Measurements from ENCODE around the gene CTIF.

DNA sequence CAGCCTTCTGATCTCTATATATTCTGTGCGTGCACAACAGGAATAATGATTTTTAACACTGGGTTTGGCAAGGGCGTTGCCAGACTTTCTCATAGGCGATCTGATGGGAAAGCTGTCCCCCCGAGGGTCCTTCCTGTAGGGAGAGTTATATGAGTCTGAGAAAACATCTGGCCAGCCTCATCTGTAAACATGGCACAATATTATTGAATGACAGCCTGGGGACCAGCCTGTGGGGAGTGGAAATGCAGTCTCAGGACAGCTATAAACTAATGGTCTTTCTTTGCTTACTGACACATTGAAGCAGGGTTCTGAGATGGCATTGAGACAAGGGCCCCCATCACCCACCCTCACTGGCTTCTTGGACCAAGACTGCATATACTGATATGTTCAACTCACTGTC, 62.5 kb downstream of the CTIF start:
- TF ChIP-seq EGR1 (IDR thresholded peaks at IDR 0.05; ENCODE audit: low read depth in 2 of 2) (no peak), RXRA (IDR thresholded peaks at IDR 0.05) (no peak), SP1 (IDR thresholded peaks at IDR 0.05) (no peak), TAF1 (conservative IDR thresholded peaks at IDR 0.05) (no peak), FOXA1 (IDR thresholded peaks at IDR 0.05) (no peak), JUND (IDR thresholded peaks at IDR 0.05) (no peak), GABPA (IDR thresholded peaks at IDR 0.05 in 1 of 2, conservative IDR thresholded peaks at IDR 0.05 in 1 of 2) (no peak), RAD21 (IDR thresholded peaks at IDR 0.05) (no peak), NR2F2 (IDR thresholded peaks at IDR 0.05) (no peak)
- TF ChIP-seq, protein P1, sequence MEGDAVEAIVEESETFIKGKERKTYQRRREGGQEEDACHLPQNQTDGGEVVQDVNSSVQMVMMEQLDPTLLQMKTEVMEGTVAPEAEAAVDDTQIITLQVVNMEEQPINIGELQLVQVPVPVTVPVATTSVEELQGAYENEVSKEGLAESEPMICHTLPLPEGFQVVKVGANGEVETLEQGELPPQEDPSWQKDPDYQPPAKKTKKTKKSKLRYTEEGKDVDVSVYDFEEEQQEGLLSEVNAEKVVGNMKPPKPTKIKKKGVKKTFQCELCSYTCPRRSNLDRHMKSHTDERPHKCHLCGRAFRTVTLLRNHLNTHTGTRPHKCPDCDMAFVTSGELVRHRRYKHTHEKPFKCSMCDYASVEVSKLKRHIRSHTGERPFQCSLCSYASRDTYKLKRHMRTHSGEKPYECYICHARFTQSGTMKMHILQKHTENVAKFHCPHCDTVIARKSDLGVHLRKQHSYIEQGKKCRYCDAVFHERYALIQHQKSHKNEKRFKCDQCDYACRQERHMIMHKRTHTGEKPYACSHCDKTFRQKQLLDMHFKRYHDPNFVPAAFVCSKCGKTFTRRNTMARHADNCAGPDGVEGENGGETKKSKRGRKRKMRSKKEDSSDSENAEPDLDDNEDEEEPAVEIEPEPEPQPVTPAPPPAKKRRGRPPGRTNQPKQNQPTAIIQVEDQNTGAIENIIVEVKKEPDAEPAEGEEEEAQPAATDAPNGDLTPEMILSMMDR (IDR thresholded peaks at IDR 0.05; ENCODE audit: low read depth, low read length, missing input control): no peak
- TF ChIP-seq, protein P2, sequence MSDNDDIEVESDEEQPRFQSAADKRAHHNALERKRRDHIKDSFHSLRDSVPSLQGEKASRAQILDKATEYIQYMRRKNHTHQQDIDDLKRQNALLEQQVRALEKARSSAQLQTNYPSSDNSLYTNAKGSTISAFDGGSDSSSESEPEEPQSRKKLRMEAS (IDR thresholded peaks at IDR 0.05): no peak
- TF ChIP-seq, protein P3, sequence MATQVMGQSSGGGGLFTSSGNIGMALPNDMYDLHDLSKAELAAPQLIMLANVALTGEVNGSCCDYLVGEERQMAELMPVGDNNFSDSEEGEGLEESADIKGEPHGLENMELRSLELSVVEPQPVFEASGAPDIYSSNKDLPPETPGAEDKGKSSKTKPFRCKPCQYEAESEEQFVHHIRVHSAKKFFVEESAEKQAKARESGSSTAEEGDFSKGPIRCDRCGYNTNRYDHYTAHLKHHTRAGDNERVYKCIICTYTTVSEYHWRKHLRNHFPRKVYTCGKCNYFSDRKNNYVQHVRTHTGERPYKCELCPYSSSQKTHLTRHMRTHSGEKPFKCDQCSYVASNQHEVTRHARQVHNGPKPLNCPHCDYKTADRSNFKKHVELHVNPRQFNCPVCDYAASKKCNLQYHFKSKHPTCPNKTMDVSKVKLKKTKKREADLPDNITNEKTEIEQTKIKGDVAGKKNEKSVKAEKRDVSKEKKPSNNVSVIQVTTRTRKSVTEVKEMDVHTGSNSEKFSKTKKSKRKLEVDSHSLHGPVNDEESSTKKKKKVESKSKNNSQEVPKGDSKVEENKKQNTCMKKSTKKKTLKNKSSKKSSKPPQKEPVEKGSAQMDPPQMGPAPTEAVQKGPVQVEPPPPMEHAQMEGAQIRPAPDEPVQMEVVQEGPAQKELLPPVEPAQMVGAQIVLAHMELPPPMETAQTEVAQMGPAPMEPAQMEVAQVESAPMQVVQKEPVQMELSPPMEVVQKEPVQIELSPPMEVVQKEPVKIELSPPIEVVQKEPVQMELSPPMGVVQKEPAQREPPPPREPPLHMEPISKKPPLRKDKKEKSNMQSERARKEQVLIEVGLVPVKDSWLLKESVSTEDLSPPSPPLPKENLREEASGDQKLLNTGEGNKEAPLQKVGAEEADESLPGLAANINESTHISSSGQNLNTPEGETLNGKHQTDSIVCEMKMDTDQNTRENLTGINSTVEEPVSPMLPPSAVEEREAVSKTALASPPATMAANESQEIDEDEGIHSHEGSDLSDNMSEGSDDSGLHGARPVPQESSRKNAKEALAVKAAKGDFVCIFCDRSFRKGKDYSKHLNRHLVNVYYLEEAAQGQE (IDR thresholded peaks at IDR 0.05): no peak
- TF ChIP-seq, protein P4, sequence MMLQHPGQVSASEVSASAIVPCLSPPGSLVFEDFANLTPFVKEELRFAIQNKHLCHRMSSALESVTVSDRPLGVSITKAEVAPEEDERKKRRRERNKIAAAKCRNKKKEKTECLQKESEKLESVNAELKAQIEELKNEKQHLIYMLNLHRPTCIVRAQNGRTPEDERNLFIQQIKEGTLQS (IDR thresholded peaks at IDR 0.05): no peak
- TF ChIP-seq, protein P5, sequence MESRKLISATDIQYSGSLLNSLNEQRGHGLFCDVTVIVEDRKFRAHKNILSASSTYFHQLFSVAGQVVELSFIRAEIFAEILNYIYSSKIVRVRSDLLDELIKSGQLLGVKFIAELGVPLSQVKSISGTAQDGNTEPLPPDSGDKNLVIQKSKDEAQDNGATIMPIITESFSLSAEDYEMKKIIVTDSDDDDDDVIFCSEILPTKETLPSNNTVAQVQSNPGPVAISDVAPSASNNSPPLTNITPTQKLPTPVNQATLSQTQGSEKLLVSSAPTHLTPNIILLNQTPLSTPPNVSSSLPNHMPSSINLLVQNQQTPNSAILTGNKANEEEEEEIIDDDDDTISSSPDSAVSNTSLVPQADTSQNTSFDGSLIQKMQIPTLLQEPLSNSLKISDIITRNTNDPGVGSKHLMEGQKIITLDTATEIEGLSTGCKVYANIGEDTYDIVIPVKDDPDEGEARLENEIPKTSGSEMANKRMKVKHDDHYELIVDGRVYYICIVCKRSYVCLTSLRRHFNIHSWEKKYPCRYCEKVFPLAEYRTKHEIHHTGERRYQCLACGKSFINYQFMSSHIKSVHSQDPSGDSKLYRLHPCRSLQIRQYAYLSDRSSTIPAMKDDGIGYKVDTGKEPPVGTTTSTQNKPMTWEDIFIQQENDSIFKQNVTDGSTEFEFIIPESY (IDR thresholded peaks at IDR 0.05): no peak

All from liver (tissue), 3 donors.